Left ventricle myocardium inferior (tissue), 1 donor: Measurements from ENCODE around the gene INTS12. TPM values are rescaled to one million over a fixed set of nuclear protein-coding genes. Genes with fewer than 3 reads are reported as not detected.

ENCODE experiments used
- DNase-seq: peaks from one replicate; pipeline ENCODE4 v3.0.0-alpha.2; 2020
- H3K27ac ChIP-seq: fragments of 200-600 bp; replicated peaks from 2 replicates; pipeline ENCODE4 v1.8.0; 2021
- H3K27me3 ChIP-seq: fragments of 200-600 bp; 2 replicates; pipeline ENCODE4 v1.8.0; 2021; ENCODE audit warnings: low read depth
- H3K36me3 ChIP-seq: fragments of 200-600 bp; 2 replicates; pipeline ENCODE4 v1.8.0; 2021
- H3K4me1 ChIP-seq: fragments of 200-600 bp; 2 replicates; pipeline ENCODE4 v1.8.0; 2021
- H3K4me3 ChIP-seq: fragments of 200-600 bp; 2 replicates; pipeline ENCODE4 v1.8.0; 2021; ENCODE audit warnings: mild to moderate bottlenecking, moderate library complexity
- H3K9me3 ChIP-seq: fragments of 200-600 bp; replicated peaks from 2 replicates; pipeline ENCODE4 v1.8.0; 2021
- CTCF ChIP-seq: fragments of 200-600 bp; IDR thresholded peaks from 2 replicates; pipeline ENCODE4 v1.8.0; 2021; ENCODE audit warnings: antibody characterized with exemption, mild to moderate bottlenecking, borderline replicate concordance
- intact Hi-C: fragments of 100-400 bp; cut with micrococcal nuclease; formaldehyde crosslinking; loops from one replicate; pipeline ENCODE4 v1.11.0; 2022
- total RNA-seq: library from RNA; stranded (reverse); fragmentation: NEBNext Ultra II Directional; extraction: Animal tissue kit (Norgen Biotek cat#: 25700); gene quantifications from one replicate; pipeline ENCODE4 v1.2.1, GENCODE V29; 2021
- donor health status: DM: no; HTN: yes; CAD: no; lungs with severe emphysema.

INTS12 gene
- total RNA-seq, 1 donor from 2014 or later, result 20.6 TPM

GRCh38 chr4:105637408-105638176 lies 70.9 kb downstream of the INTS12 start:
- intact Hi-C loops, result no loop called here
- Histone ChIP-seq H3K36me3 (no peaks in the 10 kb centered on the region), H3K4me3 (no peak overlapping the region), H3K27ac (peak overlapping the region; percentile 50), H3K9me3 (no peaks in the 10 kb centered on the region), H3K4me1 (peaks cover 56% of the 10 kb centered on the region), H3K27me3 (no peaks in the 10 kb centered on the region)
- DNase-seq, result peak; percentile 74
- TF ChIP-seq CTCF, result no peak

GRCh38 chr4:105634402-105635080 lies 73.9 kb downstream of the INTS12 start:
- no peak for DNase-seq
- intact Hi-C loops, result no loop called here
- H3K4me1 ChIP-seq, result peaks cover 66% of the 10 kb centered on the region
- H3K9me3 ChIP-seq, result no peaks in the 10 kb centered on the region
- H3K27ac ChIP-seq, result peak overlapping the region; percentile 71
- no peaks in the 10 kb centered on the region for H3K36me3 ChIP-seq
- no peak for TF ChIP-seq CTCF
- no peak overlapping the region for H3K4me3 ChIP-seq
- H3K27me3 ChIP-seq, result no peaks in the 10 kb centered on the region

- Histone ChIP-seq H3K4me3 (no peak overlapping the region), H3K9me3 (no peaks in the 10 kb centered on the region), H3K36me3 (no peaks in the 10 kb centered on the region), H3K27ac (peak overlapping the region; percentile 71), H3K27me3 (no peaks in the 10 kb centered on the region), H3K4me1 (peaks cover 64% of the 10 kb centered on the region)
- intact Hi-C loops, result no loop called here
- DNase-seq, result no peak
- no peak for TF ChIP-seq CTCF
Measured at GRCh38 chr4:105633241-105633640, 75.2 kb downstream of the INTS12 start.

Other genes with a start within 250 kb of the INTS12 start
- gene PPA2, start 234.6 kb downstream of the INTS12 start, total RNA-seq, result 83.7 TPM
- not detected for gene ARHGEF38, start 156.1 kb downstream of the INTS12 start, total RNA-seq
- 5.9 TPM for gene GSTCD, start 95 bp upstream of the INTS12 start, total RNA-seq
- 2.9 TPM for gene NPNT, start 186.8 kb upstream of the INTS12 start, total RNA-seq